HG02588 (cell line): ENCODE measurements around the gene SLC48A1.

Source experiments
- ATAC-seq: cut with Tn5 transposase; IDR thresholded peaks from one replicate; pipeline ENCODE4 v1.9.1; 2021; ENCODE audit warnings: mild to moderate bottlenecking, moderate library complexity; ENCODE audit not compliant: unreplicated experiment

The SLC48A1 gene

GRCh38 chr12:47821346-47821706, 48.3 kb downstream of the SLC48A1 start:
- ATAC-seq, result no peak

GRCh38 chr12:47822401-47822800, 49.4 kb downstream of the SLC48A1 start:
- ATAC-seq, result no peak

GRCh38 chr12:47822863-47823262, 49.8 kb downstream of the SLC48A1 start:
- no peak for ATAC-seq

- ATAC-seq, result no peak
These were observed 50.5 kb downstream of the SLC48A1 start for GRCh38 chr12:47823422-47824086.

- no peak for ATAC-seq
These were observed 51.2 kb downstream of the SLC48A1 start for GRCh38 chr12:47824198-47824597.

- ATAC-seq, result no peak
These were observed 51.6 kb downstream of the SLC48A1 start for GRCh38 chr12:47824635-47825034.

GRCh38 chr12:47825173-47825639, 52.2 kb downstream of the SLC48A1 start:
- no peak for ATAC-seq

- ATAC-seq, result no peak
These were observed 55.3 kb downstream of the SLC48A1 start for GRCh38 chr12:47828008-47828975.

GRCh38 chr12:47828976-47829482, 56.0 kb downstream of the SLC48A1 start:
- ATAC-seq, result no peak

GRCh38 chr12:47829584-47829983, 56.5 kb downstream of the SLC48A1 start:
- ATAC-seq, result no peak
